Thyroid gland (tissue), 4 donors: ENCODE measurements around the gene PDE10A. TPM values are rescaled to one million over a fixed set of nuclear protein-coding genes. Genes with fewer than 3 reads are reported as not detected.

ENCODE experiments used
- DNase-seq, 2 donors: peaks; one replicate each; pipeline ENCODE4 v3.0.0-alpha.2; 2019
- H3K27ac ChIP-seq, 3 donors: fragments of 200-600 bp; sonication (generic); 1 replicate in 2 of 3; 2 replicates in 1 of 3; pipeline ENCODE4 v1.5.1; 2016 to 2019; ENCODE audit warnings: mild to moderate bottlenecking in 1 of 3, moderate library complexity in 1 of 3
- H3K27me3 ChIP-seq: fragments of 200-600 bp; sonication (generic); one replicate; pipeline ENCODE4 v1.5.1; 2019
- H3K36me3 ChIP-seq, 2 donors: fragments of 200-600 bp; sonication (generic); one replicate each; pipeline ENCODE4 v1.5.1; 2016 to 2019
- H3K4me1 ChIP-seq, 2 donors: fragments of 200-600 bp; sonication (generic); one replicate each; pipeline ENCODE4 v1.5.1; 2017 to 2019
- H3K4me3 ChIP-seq, 3 donors: fragments of 200-600 bp; sonication (generic); replicated peaks in 1 of 3; 1 replicate in 2 of 3; 2 replicates in 1 of 3; pipeline ENCODE4 v1.5.1; 2016; ENCODE audit warnings: mild to moderate bottlenecking in 1 of 3
- H3K9me3 ChIP-seq: fragments of 200-600 bp; sonication (generic); one replicate; pipeline ENCODE4 v1.5.1; 2017
- POLR2A ChIP-seq, 2 donors: fragments of 450-650 bp; IDR thresholded peaks; one replicate each; pipeline ENCODE4 v1.6.1; 2017; ENCODE audit warnings: antibody characterized with exemption in 2 of 2, mild to moderate bottlenecking in 2 of 2, moderate library complexity in 1 of 2
- WGBS, 2 donors: methylation state at CpG; one replicate each; pipeline ENCODE4 v1.1.5; 2017; 5-methylcytosine and 5-hydroxymethylcytosine counted together
- intact Hi-C: fragments of 100-400 bp; cut with DNase I; formaldehyde crosslinking; loops from one replicate; pipeline ENCODE4 v1.15.1; 2023
- total RNA-seq, 4 donors: library from RNA; depleted of rRNA; stranded (reverse); fragments of >200 nt; gene quantifications; one replicate each; pipeline ENCODE4 v1.2.3, GENCODE V29; 2016
- TF ChIP-seq, protein P1 (sequence below), 6 experiments: fragments of 200-600 bp in 3 of 6; fragments of 450-650 bp in 3 of 6; sonication (generic) in 3 of 6; IDR thresholded peaks; one replicate each; pipeline ENCODE4 v1.5.1; 2016 to 2019; ENCODE audit warnings: antibody characterized with exemption in 6 of 6, mild to moderate bottlenecking in 2 of 6, inconsistent platforms in 1 of 6, moderate library complexity in 1 of 6

PDE10A gene
- total RNA-seq, 4 donors from 2014 or later: 17.1 to 25.9 (median 20.7) TPM

GRCh38 chr6:165644586-165645266 is 18.3 kb downstream of the PDE10A start:
- no peak for DNase-seq

DNA sequence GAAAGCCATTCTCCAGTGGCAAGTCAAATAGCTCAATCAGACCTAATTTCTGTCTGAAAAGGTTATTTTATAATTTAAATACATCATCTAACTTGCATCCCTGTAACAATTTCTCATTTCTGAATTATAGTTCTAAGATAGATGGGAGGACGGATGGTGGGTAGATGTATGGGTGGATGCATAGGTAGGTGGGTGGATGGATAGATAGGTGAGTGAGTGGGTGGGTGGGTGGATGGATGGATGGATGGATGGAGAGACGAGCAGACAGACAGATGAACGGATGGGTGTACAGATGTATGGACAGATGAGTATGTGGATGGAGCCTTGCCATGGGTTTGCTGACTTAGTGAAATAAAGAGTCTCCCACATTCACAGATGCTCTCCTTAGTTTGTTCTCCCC is 20.0 kb downstream of the PDE10A start:
- Histone ChIP-seq H3K4me1 (peaks cover 23 to 27% of the 10 kb centered on the region in 2 donors), H3K9me3 (no peaks in the 10 kb centered on the region), H3K27me3 (no peaks in the 10 kb centered on the region), H3K27ac (no peak overlapping the region), H3K4me3 (no peak overlapping the region), H3K36me3 (no peaks in the 10 kb centered on the region)
- intact Hi-C loops: no loop called here
- no peak for DNase-seq
- no peak for TF ChIP-seq POLR2A (IDR thresholded peaks at IDR 0.05)
- TF ChIP-seq, protein P1, sequence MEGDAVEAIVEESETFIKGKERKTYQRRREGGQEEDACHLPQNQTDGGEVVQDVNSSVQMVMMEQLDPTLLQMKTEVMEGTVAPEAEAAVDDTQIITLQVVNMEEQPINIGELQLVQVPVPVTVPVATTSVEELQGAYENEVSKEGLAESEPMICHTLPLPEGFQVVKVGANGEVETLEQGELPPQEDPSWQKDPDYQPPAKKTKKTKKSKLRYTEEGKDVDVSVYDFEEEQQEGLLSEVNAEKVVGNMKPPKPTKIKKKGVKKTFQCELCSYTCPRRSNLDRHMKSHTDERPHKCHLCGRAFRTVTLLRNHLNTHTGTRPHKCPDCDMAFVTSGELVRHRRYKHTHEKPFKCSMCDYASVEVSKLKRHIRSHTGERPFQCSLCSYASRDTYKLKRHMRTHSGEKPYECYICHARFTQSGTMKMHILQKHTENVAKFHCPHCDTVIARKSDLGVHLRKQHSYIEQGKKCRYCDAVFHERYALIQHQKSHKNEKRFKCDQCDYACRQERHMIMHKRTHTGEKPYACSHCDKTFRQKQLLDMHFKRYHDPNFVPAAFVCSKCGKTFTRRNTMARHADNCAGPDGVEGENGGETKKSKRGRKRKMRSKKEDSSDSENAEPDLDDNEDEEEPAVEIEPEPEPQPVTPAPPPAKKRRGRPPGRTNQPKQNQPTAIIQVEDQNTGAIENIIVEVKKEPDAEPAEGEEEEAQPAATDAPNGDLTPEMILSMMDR (IDR thresholded peaks at IDR 0.05): no peak
- 74 to 94% methylated on average over 3 of the region's 3 CpGs for WGBS, 2 donors

More at GRCh38 chr6:165644586-165645266, 18.3 kb downstream of the PDE10A start:
- H3K9me3 ChIP-seq: no peaks in the 10 kb centered on the region
- intact Hi-C loops: no loop called here
- no peak overlapping the region for H3K27ac ChIP-seq
- peaks cover 23 to 32% of the 10 kb centered on the region in 2 donors for H3K4me1 ChIP-seq
- TF ChIP-seq, protein P1 (IDR thresholded peaks at IDR 0.05): no peak
- TF ChIP-seq POLR2A (IDR thresholded peaks at IDR 0.05): no peak
- no peak overlapping the region for H3K4me3 ChIP-seq
- no peaks in the 10 kb centered on the region for H3K27me3 ChIP-seq
- WGBS, 2 donors: 92 to 96% methylated on average over 11 to 15 of the region's 15 CpGs
- H3K36me3 ChIP-seq: no peaks in the 10 kb centered on the region

- H3K27ac ChIP-seq: peak overlapping the region; percentile 21 to 56 (median 43)
- intact Hi-C loops: no loop called here
- no peak overlapping the region for H3K4me3 ChIP-seq
- no peaks in the 10 kb centered on the region for H3K9me3 ChIP-seq
- no peaks in the 10 kb centered on the region for H3K36me3 ChIP-seq
- no peaks in the 10 kb centered on the region for H3K27me3 ChIP-seq
- peaks cover 12 to 20% of the 10 kb centered on the region in 2 donors for H3K4me1 ChIP-seq
- TF ChIP-seq, protein P1 (IDR thresholded peaks at IDR 0.05): no peak
- TF ChIP-seq POLR2A (IDR thresholded peaks at IDR 0.05): peak in 1 of 2 donors; percentile 46
- DNase-seq: peak in 1 of 2 donors; percentile 67
- WGBS, 2 donors: 69 to 91% methylated on average over 13 to 15 of the region's 15 CpGs
Observed at GRCh38 chr6:165641672-165642156, 21.3 kb downstream of the PDE10A start.

DNA sequence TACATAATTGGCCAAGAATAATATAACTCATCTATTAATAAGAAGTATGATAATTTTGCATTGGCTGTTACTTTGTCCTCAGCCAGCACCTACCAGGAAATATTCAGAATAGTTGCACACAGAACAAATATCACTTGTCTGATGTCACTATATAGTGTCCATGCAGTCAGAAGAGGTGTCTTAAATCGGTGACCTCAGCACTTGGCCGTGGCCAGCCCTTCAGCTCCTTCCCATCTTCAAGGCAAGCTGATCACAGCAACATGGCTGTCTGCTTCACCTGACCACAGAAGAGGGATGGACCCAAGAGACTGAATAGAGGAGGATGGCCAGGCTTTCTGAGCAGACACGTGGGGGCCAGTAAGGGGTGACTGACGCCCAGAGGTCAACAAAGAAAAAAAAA is 22.2 kb downstream of the PDE10A start:
- Histone ChIP-seq H3K27me3 (no peaks in the 10 kb centered on the region), H3K4me1 (peaks cover 18 to 25% of the 10 kb centered on the region in 2 donors), H3K9me3 (no peaks in the 10 kb centered on the region), H3K27ac (peak overlapping the region in 2 of 3 donors; percentile 50 to 56), H3K4me3 (no peak overlapping the region), H3K36me3 (no peaks in the 10 kb centered on the region)
- intact Hi-C loops: no loop called here
- DNase-seq: no peak
- TF ChIP-seq, protein P1 (IDR thresholded peaks at IDR 0.05): no peak
- no peak for TF ChIP-seq POLR2A (IDR thresholded peaks at IDR 0.05)
- 44 to 54% methylated on average over 4 of the region's 4 CpGs for WGBS, 2 donors

DNA sequence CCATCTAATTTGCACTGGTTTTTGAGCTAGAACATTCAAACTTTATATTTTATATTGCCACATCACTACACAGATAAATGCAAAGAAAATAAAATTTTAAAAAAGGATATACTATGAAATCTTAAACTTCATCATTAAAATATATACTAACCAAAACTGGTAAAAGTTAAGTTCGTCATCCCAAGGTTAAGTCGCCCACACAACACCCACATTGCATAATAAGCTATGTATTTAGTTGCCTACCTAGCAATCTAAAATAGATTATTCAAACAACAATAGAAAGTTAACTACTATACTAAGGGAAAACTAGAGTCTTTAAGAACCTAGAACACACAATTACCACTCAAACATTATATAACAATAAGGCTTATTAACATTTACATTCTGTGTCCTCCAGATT is 24.5 kb downstream of the PDE10A start:
- H3K27ac ChIP-seq: no peak overlapping the region
- H3K4me1 ChIP-seq: peaks cover 18 to 37% of the 10 kb centered on the region in 2 donors
- WGBS, 2 donors: 97 to 98% methylated on average over 2 of the region's 2 CpGs
- H3K27me3 ChIP-seq: no peaks in the 10 kb centered on the region
- DNase-seq: no peak
- no peaks in the 10 kb centered on the region for H3K36me3 ChIP-seq
- TF ChIP-seq POLR2A (IDR thresholded peaks at IDR 0.05): no peak
- TF ChIP-seq, protein P1 (IDR thresholded peaks at IDR 0.05): no peak
- H3K9me3 ChIP-seq: no peaks in the 10 kb centered on the region
- H3K4me3 ChIP-seq: no peak overlapping the region
- intact Hi-C loops: no loop called here
